HG03066 (cell line): ENCODE data around the gene AGAP3.

Experiments
- ATAC-seq: cut with Tn5 transposase; IDR thresholded peaks from one replicate; pipeline ENCODE4 v1.9.1; 2021; ENCODE audit warnings: low read depth; ENCODE audit not compliant: unreplicated experiment

Gene AGAP3

GRCh38 chr7:151133266-151133985, 47.2 kb downstream of the AGAP3 start:
- ATAC-seq: no peak

GRCh38 chr7:151133986-151134742, 47.9 kb downstream of the AGAP3 start:
- ATAC-seq: no peak

GRCh38 chr7:151134743-151135524, 48.7 kb downstream of the AGAP3 start:
- no peak for ATAC-seq

GRCh38 chr7:151135525-151135845, 49.2 kb downstream of the AGAP3 start:
- no peak for ATAC-seq

GRCh38 chr7:151135866-151136843, 49.9 kb downstream of the AGAP3 start:
- no peak for ATAC-seq

- ATAC-seq: no peak
Observed at GRCh38 chr7:151137076-151137675, 50.9 kb downstream of the AGAP3 start.

- ATAC-seq: no peak
Observed at GRCh38 chr7:151137791-151138152, 51.5 kb downstream of the AGAP3 start.

- no peak for ATAC-seq
Observed at GRCh38 chr7:151138153-151138851, 52.0 kb downstream of the AGAP3 start.

- ATAC-seq: no peak
Observed at GRCh38 chr7:151139071-151139790, 53.0 kb downstream of the AGAP3 start.

- no peak for ATAC-seq
Observed at GRCh38 chr7:151139791-151140190, 53.5 kb downstream of the AGAP3 start.

- ATAC-seq: no peak
Observed at GRCh38 chr7:151140826-151141225, 54.6 kb downstream of the AGAP3 start.

- ATAC-seq: no peak
Observed at GRCh38 chr7:151141311-151141854, 55.1 kb downstream of the AGAP3 start.

- no peak for ATAC-seq
Observed at GRCh38 chr7:151141855-151142685, 55.8 kb downstream of the AGAP3 start.

GRCh38 chr7:151142686-151143040, 56.4 kb downstream of the AGAP3 start:
- ATAC-seq: no peak

- ATAC-seq: no peak
Observed at GRCh38 chr7:151143261-151144015, 57.2 kb downstream of the AGAP3 start.

- no peak for ATAC-seq
Observed at GRCh38 chr7:151144387-151144786, 58.1 kb downstream of the AGAP3 start.

- ATAC-seq: no peak
Observed at GRCh38 chr7:151146761-151147160, 60.5 kb downstream of the AGAP3 start.
